AG09319 (cell line): Measurements from ENCODE around the gene NT5C2.
"Not testable (repeated sequence)": the region's sequence is repeated elsewhere in the genome, so short reads cannot be mapped to it uniquely, and the experiment has no call there.

Experiments used
- DNase-seq: peaks from one replicate; pipeline ENCODE4 v3.0.0-alpha.2; 2010; ENCODE audit warnings: low read depth; ENCODE audit errors: extremely low read depth
- CTCF ChIP-seq: IDR thresholded peaks from 2 replicates; pipeline ENCODE4 v1.5.1; 2011; ENCODE audit warnings: low read depth, mild to moderate bottlenecking, inconsistent platforms, low read length, moderate library complexity

NT5C2 gene

GRCh38 chr10:103077491-103078308 is 115.4 kb downstream of the NT5C2 start:
- no peak for TF ChIP-seq CTCF
- no peak for DNase-seq

GRCh38 chr10:103077020-103077419 is 116.1 kb downstream of the NT5C2 start:
- no peak for DNase-seq
- TF ChIP-seq CTCF = no peak

GRCh38 chr10:103072891-103073290 is 120.2 kb downstream of the NT5C2 start:
- TF ChIP-seq CTCF = no peak
- no peak for DNase-seq

GRCh38 chr10:103072276-103072675 is 120.8 kb downstream of the NT5C2 start:
- DNase-seq = no peak
- TF ChIP-seq CTCF = no peak

- peak; percentile 58 for TF ChIP-seq CTCF
- no peak for DNase-seq
These were observed 123.4 kb downstream of the NT5C2 start for GRCh38 chr10:103069453-103070331.

- no peak for DNase-seq
- TF ChIP-seq CTCF = no peak
These were observed 125.1 kb downstream of the NT5C2 start for GRCh38 chr10:103067956-103068355.

GRCh38 chr10:103067484-103067883 is 125.6 kb downstream of the NT5C2 start:
- no peak for TF ChIP-seq CTCF
- no peak for DNase-seq

GRCh38 chr10:103067099-103067477 is 126.0 kb downstream of the NT5C2 start:
- not testable (repeated sequence) for DNase-seq
